Ovary (tissue), 3 donors: ENCODE data around the gene CD34.

ENCODE experiments used
- EP300 ChIP-seq: sonication (generic); formaldehyde crosslinking; IDR thresholded peaks from one replicate; pipeline ENCODE4 v1.6.1; 2017; ENCODE audit warnings: antibody characterized with exemption
- POLR2A ChIP-seq: fragments of 450-650 bp; IDR thresholded peaks from one replicate; pipeline ENCODE4 v1.6.1; 2017; ENCODE audit warnings: antibody characterized with exemption, mild to moderate bottlenecking, moderate library complexity
- TF ChIP-seq, protein P1 (sequence below), 3 donors: fragments of 450-650 bp in 2 of 3; fragments of 200-600 bp in 1 of 3; IDR thresholded peaks; one replicate each; pipeline versions ENCODE4 v1.5.1 to v1.8.0; 2016 to 2022; ENCODE audit warnings: antibody characterized with exemption in 3 of 3, mild to moderate bottlenecking in 1 of 3
- donor health status: DM: no; HTN: no; CAD: no.

DNA sequence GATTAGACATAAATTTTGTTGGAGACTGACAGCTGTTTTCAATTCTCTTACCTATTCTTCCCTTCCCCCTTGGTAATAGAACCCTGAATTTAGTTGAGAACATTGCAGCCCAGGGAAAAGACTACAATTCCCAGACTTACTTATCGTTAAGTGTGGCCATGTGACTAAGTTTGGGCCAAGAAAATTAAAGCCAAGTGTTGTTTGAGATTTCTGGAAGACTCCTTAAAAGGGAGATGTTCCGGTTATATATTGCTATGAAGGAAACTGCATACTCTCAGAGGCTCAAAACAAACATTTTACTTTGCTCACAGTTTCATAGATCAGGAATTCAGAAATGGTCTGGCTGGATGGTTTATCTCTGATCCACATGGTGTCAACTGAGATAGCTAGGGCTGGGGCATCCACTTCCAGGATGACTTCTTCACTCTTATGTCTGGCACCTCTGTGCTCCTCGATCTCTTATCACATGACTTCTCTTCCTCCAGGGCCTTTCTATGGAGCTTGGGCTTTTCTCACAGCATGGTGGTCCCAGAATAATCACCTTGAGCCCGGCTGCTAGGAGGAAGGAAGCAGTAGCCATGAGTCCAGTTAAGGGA, 22.4 kb upstream of the CD34 start:
- TF ChIP-seq, protein P1, sequence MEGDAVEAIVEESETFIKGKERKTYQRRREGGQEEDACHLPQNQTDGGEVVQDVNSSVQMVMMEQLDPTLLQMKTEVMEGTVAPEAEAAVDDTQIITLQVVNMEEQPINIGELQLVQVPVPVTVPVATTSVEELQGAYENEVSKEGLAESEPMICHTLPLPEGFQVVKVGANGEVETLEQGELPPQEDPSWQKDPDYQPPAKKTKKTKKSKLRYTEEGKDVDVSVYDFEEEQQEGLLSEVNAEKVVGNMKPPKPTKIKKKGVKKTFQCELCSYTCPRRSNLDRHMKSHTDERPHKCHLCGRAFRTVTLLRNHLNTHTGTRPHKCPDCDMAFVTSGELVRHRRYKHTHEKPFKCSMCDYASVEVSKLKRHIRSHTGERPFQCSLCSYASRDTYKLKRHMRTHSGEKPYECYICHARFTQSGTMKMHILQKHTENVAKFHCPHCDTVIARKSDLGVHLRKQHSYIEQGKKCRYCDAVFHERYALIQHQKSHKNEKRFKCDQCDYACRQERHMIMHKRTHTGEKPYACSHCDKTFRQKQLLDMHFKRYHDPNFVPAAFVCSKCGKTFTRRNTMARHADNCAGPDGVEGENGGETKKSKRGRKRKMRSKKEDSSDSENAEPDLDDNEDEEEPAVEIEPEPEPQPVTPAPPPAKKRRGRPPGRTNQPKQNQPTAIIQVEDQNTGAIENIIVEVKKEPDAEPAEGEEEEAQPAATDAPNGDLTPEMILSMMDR (IDR thresholded peaks at IDR 0.05), result no peak
- TF ChIP-seq POLR2A (no peak), EP300 (no peak)
